ENCODE measurements around the gene LSM14A.

LSM14A gene

GRCh38 chr19:34261334-34262109 lies 89.2 kb downstream of the LSM14A start:
- Histone ChIP-seq H3K9me3 (no peaks in the 10 kb centered on the region), H3K4me3 (ENCODE audit: low read depth in 1 of 2, low read length in 1 of 2) (no peak overlapping the region), H3K27ac (no peak overlapping the region), H3K4me1 (ENCODE audit: control insufficient read depth in 1 of 2, insufficient read depth in 1 of 2, low read depth in 1 of 2, low read length in 1 of 2) (no peaks in the 10 kb centered on the region), H3K36me3 (no peaks in the 10 kb centered on the region), H3K27me3 (peaks cover 94% of the 10 kb centered on the region)
- TF ChIP-seq, protein P1, sequence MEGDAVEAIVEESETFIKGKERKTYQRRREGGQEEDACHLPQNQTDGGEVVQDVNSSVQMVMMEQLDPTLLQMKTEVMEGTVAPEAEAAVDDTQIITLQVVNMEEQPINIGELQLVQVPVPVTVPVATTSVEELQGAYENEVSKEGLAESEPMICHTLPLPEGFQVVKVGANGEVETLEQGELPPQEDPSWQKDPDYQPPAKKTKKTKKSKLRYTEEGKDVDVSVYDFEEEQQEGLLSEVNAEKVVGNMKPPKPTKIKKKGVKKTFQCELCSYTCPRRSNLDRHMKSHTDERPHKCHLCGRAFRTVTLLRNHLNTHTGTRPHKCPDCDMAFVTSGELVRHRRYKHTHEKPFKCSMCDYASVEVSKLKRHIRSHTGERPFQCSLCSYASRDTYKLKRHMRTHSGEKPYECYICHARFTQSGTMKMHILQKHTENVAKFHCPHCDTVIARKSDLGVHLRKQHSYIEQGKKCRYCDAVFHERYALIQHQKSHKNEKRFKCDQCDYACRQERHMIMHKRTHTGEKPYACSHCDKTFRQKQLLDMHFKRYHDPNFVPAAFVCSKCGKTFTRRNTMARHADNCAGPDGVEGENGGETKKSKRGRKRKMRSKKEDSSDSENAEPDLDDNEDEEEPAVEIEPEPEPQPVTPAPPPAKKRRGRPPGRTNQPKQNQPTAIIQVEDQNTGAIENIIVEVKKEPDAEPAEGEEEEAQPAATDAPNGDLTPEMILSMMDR (IDR thresholded peaks at IDR 0.05): no peak

DNA sequence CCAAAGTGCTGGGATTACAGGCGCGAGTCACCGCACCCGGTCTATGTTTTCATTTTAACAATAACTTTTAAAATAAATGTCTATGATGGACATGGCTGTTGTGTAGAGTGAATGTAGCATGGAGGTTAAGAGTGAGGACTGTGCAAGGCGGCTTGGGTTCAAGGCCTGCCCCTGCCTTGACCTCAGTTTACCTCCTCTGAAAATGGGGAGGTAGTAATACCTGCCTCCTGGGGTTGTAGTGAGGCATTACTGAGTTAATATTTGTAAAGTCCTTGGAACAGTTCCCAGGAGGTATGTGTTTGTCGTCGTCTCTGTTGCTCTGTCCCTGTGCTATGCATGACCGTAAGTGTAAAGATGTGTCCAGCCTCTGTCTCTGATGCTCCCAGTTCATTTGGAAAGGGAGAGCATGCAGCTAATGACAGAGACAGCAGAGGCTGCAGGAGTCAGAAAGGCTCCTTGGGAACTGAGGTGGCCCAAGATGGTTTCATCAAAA lies 91.5 kb downstream of the LSM14A start:
- TF ChIP-seq, protein P1 (IDR thresholded peaks at IDR 0.05): no peak
- H3K36me3 ChIP-seq: no peaks in the 10 kb centered on the region
- H3K27ac ChIP-seq: no peak overlapping the region
- no peaks in the 10 kb centered on the region for H3K4me1 ChIP-seq (ENCODE audit: control insufficient read depth in 1 of 2, insufficient read depth in 1 of 2, low read depth in 1 of 2, low read length in 1 of 2)
- no peaks in the 10 kb centered on the region for H3K9me3 ChIP-seq
- peaks cover 94% of the 10 kb centered on the region for H3K27me3 ChIP-seq
- no peak overlapping the region for H3K4me3 ChIP-seq (ENCODE audit: low read depth in 1 of 2, low read length in 1 of 2)

DNA sequence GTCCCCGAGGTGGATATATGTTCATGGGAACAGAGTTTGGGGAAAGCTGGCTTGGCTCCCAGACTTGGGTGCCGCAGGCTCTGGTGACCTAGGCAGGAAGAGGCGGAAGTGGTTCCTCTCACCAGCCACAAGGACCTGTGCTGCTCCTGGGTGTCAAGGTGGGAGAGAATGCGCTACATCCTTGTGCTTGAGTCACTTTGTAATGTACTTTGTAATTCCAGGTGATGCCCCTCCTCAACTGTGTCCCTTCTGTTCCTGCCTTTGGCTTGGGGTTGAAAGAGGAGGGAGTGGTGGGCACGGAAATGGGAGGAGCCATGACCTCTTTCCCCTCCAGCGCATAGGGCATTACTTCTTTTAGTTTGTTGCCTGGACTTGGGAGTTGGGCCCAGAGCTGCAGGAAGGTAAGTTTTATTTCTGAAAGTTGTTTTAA lies 92.9 kb downstream of the LSM14A start:
- H3K4me3 ChIP-seq (ENCODE audit: low read depth in 1 of 2, low read length in 1 of 2): no peak overlapping the region
- H3K9me3 ChIP-seq: no peaks in the 10 kb centered on the region
- no peak overlapping the region for H3K27ac ChIP-seq
- peaks cover 13 to 14% of the 10 kb centered on the region in 2 experiments for H3K4me1 ChIP-seq (ENCODE audit: control insufficient read depth in 1 of 2, insufficient read depth in 1 of 2, low read depth in 1 of 2, low read length in 1 of 2)
- TF ChIP-seq, protein P1 (IDR thresholded peaks at IDR 0.05): no peak
- no peaks in the 10 kb centered on the region for H3K36me3 ChIP-seq
- peaks cover 84% of the 10 kb centered on the region for H3K27me3 ChIP-seq

GRCh38 chr19:34269081-34269480 lies 96.8 kb downstream of the LSM14A start:
- Histone ChIP-seq H3K4me3 (ENCODE audit: low read depth in 1 of 2, low read length in 1 of 2) (peak overlapping the region in 1 of 2 experiments; percentile 51), H3K36me3 (no peaks in the 10 kb centered on the region), H3K27ac (peak overlapping the region; percentile 86), H3K4me1 (ENCODE audit: control insufficient read depth in 1 of 2, insufficient read depth in 1 of 2, low read depth in 1 of 2, low read length in 1 of 2) (peaks cover 20 to 24% of the 10 kb centered on the region in 2 experiments), H3K27me3 (peaks cover 80% of the 10 kb centered on the region), H3K9me3 (no peaks in the 10 kb centered on the region)
- TF ChIP-seq, protein P1 (IDR thresholded peaks at IDR 0.05): no peak

GRCh38 chr19:34269489-34269888 lies 97.2 kb downstream of the LSM14A start:
- TF ChIP-seq, protein P1 (IDR thresholded peaks at IDR 0.05): no peak
- Histone ChIP-seq H3K4me3 (ENCODE audit: low read depth in 1 of 2, low read length in 1 of 2) (peak overlapping the region; percentile 51 to 53), H3K36me3 (no peaks in the 10 kb centered on the region), H3K4me1 (ENCODE audit: control insufficient read depth in 1 of 2, insufficient read depth in 1 of 2, low read depth in 1 of 2, low read length in 1 of 2) (peaks cover 20 to 24% of the 10 kb centered on the region in 2 experiments), H3K27me3 (peaks cover 80% of the 10 kb centered on the region), H3K27ac (peak overlapping the region; percentile 86), H3K9me3 (no peaks in the 10 kb centered on the region)

All from neutrophil (primary cell).